BLaER1 (cell line): Measurements from ENCODE around the gene COLEC12.

Experiments
- H3K27ac ChIP-seq: shearing (Covaris generic); formaldehyde crosslinking; 2 replicates; pipeline ENCODE4 v1.8.1; 2022
- H3K27me3 ChIP-seq: shearing (Covaris generic); formaldehyde crosslinking; 2 replicates; pipeline ENCODE4 v1.8.1; 2022
- H3K36me3 ChIP-seq: shearing (Covaris generic); formaldehyde crosslinking; 2 replicates; pipeline ENCODE4 v1.8.1; 2022
- H3K4me1 ChIP-seq: shearing (Covaris generic); formaldehyde crosslinking; 2 replicates; pipeline ENCODE4 v1.8.1; 2022
- H3K4me2 ChIP-seq: shearing (Covaris generic); formaldehyde crosslinking; 2 replicates; pipeline ENCODE4 v1.8.1; 2022
- H3K4me3 ChIP-seq: shearing (Covaris generic); formaldehyde crosslinking; 2 replicates; pipeline ENCODE4 v1.8.1; 2022
- H3K9ac ChIP-seq: shearing (Covaris generic); formaldehyde crosslinking; 2 replicates; pipeline ENCODE4 v1.8.1; 2022
- H3K9me3 ChIP-seq: shearing (Covaris generic); formaldehyde crosslinking; 2 replicates; pipeline ENCODE4 v1.8.1; 2022
- H4K20me1 ChIP-seq: shearing (Covaris generic); formaldehyde crosslinking; 2 replicates; pipeline ENCODE4 v1.8.1; 2022
- Cebpa-rat ChIP-seq: shearing (Covaris generic); IDR thresholded peaks from 2 replicates; pipeline ENCODE4 v1.8.1; 2022

COLEC12 gene

GRCh38 chr18:493986-494983 is 6.2 kb downstream of the COLEC12 start:
- Histone ChIP-seq H3K9ac (no peak overlapping the region), H3K4me3 (no peak overlapping the region), H3K27me3 (peaks cover 11% of the 10 kb centered on the region), H3K36me3 (no peaks in the 10 kb centered on the region), H3K27ac (no peak overlapping the region), H3K4me2 (no peak overlapping the region), H4K20me1 (no peaks in the 10 kb centered on the region), H3K4me1 (peaks cover 2% of the 10 kb centered on the region; the same call in 1 of the 2 replicates), H3K9me3 (no peaks in the 10 kb centered on the region)
- no peak for TF ChIP-seq Cebpa-rat

GRCh38 chr18:492451-492850 is 8.1 kb downstream of the COLEC12 start:
- Histone ChIP-seq H3K9me3 (peaks cover under 1% of the 10 kb centered on the region; the same call in 1 of the 2 replicates), H3K4me1 (no peaks in the 10 kb centered on the region), H3K36me3 (no peaks in the 10 kb centered on the region), H3K27ac (no peak overlapping the region), H3K9ac (no peak overlapping the region), H3K27me3 (no peaks in the 10 kb centered on the region), H3K4me3 (no peak overlapping the region), H3K4me2 (no peak overlapping the region), H4K20me1 (no peaks in the 10 kb centered on the region)
- TF ChIP-seq Cebpa-rat, result no peak

GRCh38 chr18:490624-491023 is 9.9 kb downstream of the COLEC12 start:
- H3K36me3 ChIP-seq, result no peaks in the 10 kb centered on the region
- H3K4me1 ChIP-seq, result no peaks in the 10 kb centered on the region
- no peak for TF ChIP-seq Cebpa-rat
- H3K4me3 ChIP-seq, result no peak overlapping the region
- no peaks in the 10 kb centered on the region for H4K20me1 ChIP-seq
- H3K9ac ChIP-seq, result no peak overlapping the region
- H3K4me2 ChIP-seq, result no peak overlapping the region
- no peaks in the 10 kb centered on the region for H3K27me3 ChIP-seq
- no peak overlapping the region for H3K27ac ChIP-seq
- peaks cover 15% of the 10 kb centered on the region for H3K9me3 ChIP-seq

- Histone ChIP-seq H3K9ac (no peak overlapping the region), H3K27me3 (no peaks in the 10 kb centered on the region), H3K4me2 (no peak overlapping the region), H3K36me3 (no peaks in the 10 kb centered on the region), H3K27ac (no peak overlapping the region), H3K4me3 (no peak overlapping the region), H3K4me1 (peaks cover 3% of the 10 kb centered on the region), H3K9me3 (peaks cover 15% of the 10 kb centered on the region), H4K20me1 (no peaks in the 10 kb centered on the region)
- no peak for TF ChIP-seq Cebpa-rat
Observed at GRCh38 chr18:490024-490366, 10.5 kb downstream of the COLEC12 start.

GRCh38 chr18:489244-490023 is 11.1 kb downstream of the COLEC12 start:
- no peaks in the 10 kb centered on the region for H3K27me3 ChIP-seq

GRCh38 chr18:486929-487740 is 13.4 kb downstream of the COLEC12 start:
- no peaks in the 10 kb centered on the region for H3K36me3 ChIP-seq
- no peak overlapping the region for H3K4me3 ChIP-seq
- H3K4me2 ChIP-seq, result no peak overlapping the region
- peaks cover 9% of the 10 kb centered on the region for H3K4me1 ChIP-seq
- H3K9ac ChIP-seq, result no peak overlapping the region
- H3K27ac ChIP-seq, result no peak overlapping the region
- no peak for TF ChIP-seq Cebpa-rat
- no peaks in the 10 kb centered on the region for H3K27me3 ChIP-seq
- H3K9me3 ChIP-seq, result peaks cover 15% of the 10 kb centered on the region
- no peaks in the 10 kb centered on the region for H4K20me1 ChIP-seq

More at GRCh38 chr18:489244-490023, 11.1 kb downstream of the COLEC12 start:
- Histone ChIP-seq H3K4me1 (peaks cover 8% of the 10 kb centered on the region), H3K4me3 (no peak overlapping the region), H3K36me3 (no peaks in the 10 kb centered on the region), H3K9ac (no peak overlapping the region), H4K20me1 (no peaks in the 10 kb centered on the region), H3K9me3 (peaks cover 15% of the 10 kb centered on the region), H3K4me2 (no peak overlapping the region), H3K27ac (no peak overlapping the region)
- no peak for TF ChIP-seq Cebpa-rat

GRCh38 chr18:484749-485464 is 15.6 kb downstream of the COLEC12 start:
- Histone ChIP-seq H3K27ac (no peak overlapping the region), H3K4me1 (peaks cover 21% of the 10 kb centered on the region), H3K9me3 (peaks cover 15% of the 10 kb centered on the region), H3K4me3 (no peak overlapping the region), H4K20me1 (no peaks in the 10 kb centered on the region), H3K9ac (no peak overlapping the region), H3K27me3 (no peaks in the 10 kb centered on the region), H3K36me3 (no peaks in the 10 kb centered on the region), H3K4me2 (peak overlapping the region; percentile 32)
- no peak for TF ChIP-seq Cebpa-rat

GRCh38 chr18:478681-479080 is 21.8 kb downstream of the COLEC12 start:
- Histone ChIP-seq H3K9ac (no peak overlapping the region), H3K4me3 (no peak overlapping the region), H3K27ac (no peak overlapping the region), H3K4me2 (no peak overlapping the region), H3K9me3 (no peaks in the 10 kb centered on the region), H4K20me1 (no peaks in the 10 kb centered on the region), H3K4me1 (peaks cover 33% of the 10 kb centered on the region), H3K36me3 (no peaks in the 10 kb centered on the region), H3K27me3 (no peaks in the 10 kb centered on the region)
- TF ChIP-seq Cebpa-rat, result no peak

GRCh38 chr18:477565-477964 is 22.9 kb downstream of the COLEC12 start:
- Histone ChIP-seq H3K4me1 (peaks cover 33% of the 10 kb centered on the region), H3K27ac (no peak overlapping the region), H3K36me3 (no peaks in the 10 kb centered on the region), H3K9ac (no peak overlapping the region), H4K20me1 (no peaks in the 10 kb centered on the region), H3K4me2 (no peak overlapping the region), H3K9me3 (no peaks in the 10 kb centered on the region), H3K4me3 (no peak overlapping the region), H3K27me3 (no peaks in the 10 kb centered on the region)
- TF ChIP-seq Cebpa-rat, result no peak
